Stimulated activated CD4-positive, alpha-beta T cell treated with anti-CD3 and anti-CD28 coated beads, Interleukin-1b, Interleukin-23, amount 100 ng/mL, for 4 hours (primary cell): Measurements from ENCODE around the gene ADAM30.

Source experiments
- DNase-seq, 2 donors: peaks; one replicate each; pipeline ENCODE4 v3.0.0-alpha.2; 2020; ENCODE audit warnings: low read depth in 2 of 2

Gene ADAM30

DNA sequence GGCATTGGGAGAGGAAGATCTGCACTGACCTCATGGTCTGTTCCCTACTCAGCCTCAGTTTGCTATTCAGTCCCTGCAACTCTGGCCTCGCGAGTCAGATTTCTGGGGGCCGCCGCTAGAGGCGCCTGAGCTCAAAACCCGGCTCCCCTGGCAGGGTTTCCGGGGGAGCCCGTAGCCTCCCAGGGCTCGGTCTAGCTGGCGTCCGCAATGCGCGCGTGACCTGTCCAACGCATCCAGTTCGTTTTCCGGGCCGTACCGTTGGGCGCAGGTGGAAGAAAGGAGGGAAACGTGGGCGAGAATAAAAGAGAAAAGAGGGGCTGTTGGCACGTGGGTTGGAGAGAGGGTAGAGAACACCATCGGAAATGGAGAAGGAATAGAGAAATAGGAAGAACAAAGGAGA is at the start of gene ADAM30:
TSS of gene ADAM30 (minus strand) at position 213 of the 400 bp plus-strand sequence. CDS start at position 34, 179 bp downstream.
- no peak for DNase-seq

DNA sequence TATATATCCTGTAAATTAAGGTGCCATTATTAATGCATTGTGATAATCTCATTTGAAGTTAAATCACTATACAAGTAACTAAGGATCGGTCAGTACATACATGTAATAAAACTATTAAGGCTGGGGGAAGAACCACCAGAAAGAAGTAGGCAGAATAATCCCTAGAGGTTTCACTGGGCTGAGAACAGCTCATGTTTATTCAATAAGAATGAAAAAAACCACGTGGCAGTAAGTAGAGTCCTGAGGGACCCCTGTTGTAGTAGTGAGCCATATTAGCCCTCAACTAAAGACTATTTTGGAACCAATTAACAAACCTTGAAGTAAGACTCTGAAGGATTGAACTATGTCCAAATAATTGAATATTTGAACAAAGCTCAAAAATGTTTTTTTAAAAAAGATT is 46.9 kb upstream of the ADAM30 start:
- DNase-seq: no peak

DNA sequence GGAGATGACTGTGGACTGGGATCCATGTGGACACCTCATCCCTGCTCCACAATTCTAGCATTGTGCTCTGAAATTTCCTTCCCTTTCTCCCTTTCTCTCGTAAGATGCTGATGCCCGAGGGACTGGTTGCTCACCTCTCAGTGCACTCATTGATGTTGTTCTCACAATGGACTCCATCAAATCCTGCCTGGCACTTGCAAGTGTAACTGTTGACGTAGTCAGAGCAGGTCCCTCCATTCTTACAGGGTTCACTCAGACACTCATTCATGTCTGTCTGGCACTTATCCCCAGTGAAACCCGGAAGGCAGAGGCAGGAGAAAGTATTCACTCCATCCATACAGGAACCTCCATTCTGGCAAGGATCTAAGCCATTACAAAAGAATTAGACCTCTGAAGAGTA is 45.1 kb upstream of the ADAM30 start:
- no peak for DNase-seq

DNA sequence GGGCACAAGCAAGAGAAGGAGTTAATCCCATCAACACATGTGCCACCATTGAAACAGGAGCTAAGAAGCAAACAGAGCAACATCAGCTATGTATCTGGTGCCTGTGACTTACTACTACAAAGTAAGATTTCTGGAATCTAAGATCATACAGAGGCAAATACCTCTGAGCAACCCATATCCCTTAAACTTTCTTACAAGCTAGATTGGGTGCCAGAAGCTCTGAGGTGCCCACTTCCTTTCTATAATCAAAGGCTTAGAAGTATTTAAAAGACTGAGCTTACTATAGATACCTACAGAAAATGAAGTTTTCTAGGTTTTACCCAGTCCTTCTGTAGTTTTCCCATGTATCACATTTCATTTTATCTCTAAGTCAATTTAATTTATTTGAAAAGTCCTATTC is 44.4 kb upstream of the ADAM30 start:
- no peak for DNase-seq

DNA sequence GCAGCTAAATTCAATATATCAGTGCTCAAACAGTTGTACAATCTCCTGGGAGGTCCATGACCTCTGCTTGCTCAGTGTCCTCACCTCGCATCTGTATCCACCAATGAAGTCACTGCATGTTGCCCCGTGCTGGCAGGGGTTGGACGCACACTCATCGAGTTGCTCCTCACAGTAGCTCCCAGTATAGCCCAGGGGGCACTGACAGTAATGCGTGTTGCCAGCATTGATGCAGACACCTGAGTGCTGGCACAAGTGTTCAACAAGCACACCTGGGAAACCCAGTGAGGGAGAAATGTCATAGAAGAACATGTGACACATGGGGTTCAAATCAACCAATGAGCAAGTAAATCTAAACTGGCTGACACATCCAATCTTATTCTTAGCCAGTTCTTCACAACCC is 40.9 kb upstream of the ADAM30 start:
- DNase-seq: no peak

DNA sequence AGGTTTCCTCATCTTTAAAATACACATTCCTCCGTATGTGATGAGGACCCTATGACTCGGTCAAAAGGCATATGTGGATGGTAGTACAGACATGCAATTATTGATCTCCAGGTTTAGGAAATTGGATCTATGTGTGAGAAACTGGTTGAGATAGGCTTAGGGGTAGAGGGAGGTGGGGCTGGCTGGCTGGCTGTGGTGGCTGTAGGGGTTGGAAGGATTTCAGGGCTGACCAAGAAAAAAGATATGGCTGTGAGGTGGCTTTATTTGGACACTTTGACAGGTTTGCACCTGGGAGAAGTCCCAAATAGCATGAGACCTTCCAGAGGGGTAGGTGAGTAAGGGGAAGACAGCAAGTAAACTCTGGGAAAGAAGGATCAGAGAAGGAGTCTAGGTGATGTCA is 39.6 kb upstream of the ADAM30 start:
- no peak for DNase-seq

DNA sequence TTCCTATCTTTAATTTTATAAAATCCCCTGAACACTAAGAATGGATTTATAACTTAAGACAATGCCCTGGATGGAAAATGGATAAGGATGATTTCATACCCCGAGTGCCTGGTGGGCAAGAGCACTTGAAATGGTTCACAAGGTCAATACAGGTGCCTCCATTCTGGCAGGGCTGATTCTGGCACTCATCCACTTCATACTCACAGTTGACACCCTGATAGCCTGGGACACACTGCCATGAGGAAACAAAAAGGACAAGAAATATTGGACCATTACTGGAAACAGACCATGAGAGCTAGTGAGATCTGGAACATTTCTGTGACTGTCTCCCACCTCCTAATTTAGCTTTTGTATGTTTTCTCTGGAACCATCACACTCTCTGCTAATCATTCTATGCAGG is 39.1 kb upstream of the ADAM30 start:
- DNase-seq: no peak

DNA sequence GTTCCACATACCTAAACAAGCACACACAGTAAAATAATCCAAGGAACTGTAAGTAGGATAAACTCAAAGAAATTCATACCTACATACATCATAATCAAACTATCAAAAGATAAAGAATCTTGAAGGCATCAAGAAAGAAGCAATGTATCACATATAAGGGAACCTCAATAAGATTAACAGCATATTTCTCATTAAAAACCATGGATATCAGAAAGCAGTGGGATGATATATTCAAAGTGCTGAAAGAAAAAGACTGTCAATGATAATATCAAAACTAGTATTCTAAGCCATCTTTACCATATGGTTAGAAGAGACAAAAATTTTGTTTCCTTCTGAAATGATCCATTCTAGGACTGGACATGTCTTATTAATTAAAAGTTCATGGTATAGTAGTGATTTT is 37.1 kb upstream of the ADAM30 start:
- DNase-seq: no peak

DNA sequence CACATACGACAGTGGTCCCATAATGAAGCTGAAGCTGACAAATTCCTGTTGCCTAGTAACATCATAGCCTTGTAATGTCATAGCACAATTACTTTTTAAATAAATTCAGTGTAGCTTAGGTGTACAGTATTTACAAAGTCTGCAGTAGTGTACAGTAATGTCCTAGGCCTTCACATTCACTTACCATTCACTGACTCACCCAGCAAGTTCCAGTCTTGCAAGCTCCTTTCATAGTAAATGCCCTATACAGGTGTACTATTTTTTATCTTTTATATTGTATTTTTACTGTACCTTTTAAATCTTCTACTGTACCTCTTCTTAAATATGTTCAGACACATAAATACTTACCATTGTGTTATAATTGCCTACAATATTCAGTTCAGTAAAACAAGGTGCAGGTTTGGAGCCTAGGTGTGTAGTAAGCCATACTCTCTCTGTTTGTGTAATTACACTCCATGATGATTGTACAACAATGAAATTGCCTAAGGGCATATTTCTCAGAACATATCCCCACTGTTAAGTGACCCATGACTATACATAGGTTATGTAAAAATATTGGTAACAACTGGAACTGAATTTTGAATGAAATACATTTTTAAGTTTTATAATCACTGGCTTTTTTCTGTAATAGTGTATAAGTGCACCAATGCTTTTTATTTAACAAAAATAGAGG is 33.5 kb upstream of the ADAM30 start:
- no peak for DNase-seq

DNA sequence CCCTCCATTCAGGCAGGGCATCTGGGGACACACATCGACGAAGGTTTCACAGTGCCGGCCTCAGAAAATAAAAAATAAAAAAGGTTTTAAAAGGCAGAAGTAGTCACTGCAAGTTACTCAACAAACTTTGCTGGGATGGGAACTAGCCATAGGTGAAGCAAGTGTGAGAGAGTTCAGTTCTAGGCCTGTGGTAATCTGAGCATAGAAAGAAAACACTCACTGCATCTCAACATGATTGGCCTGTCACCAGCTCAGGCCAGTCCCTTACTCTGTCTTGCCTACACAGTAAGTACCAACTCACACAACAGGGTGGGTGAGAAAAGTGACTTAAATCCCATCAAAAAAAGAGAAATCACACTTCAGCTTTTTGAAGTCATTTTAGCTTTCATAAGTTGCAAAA is 30.2 kb upstream of the ADAM30 start:
- no peak for DNase-seq

DNA sequence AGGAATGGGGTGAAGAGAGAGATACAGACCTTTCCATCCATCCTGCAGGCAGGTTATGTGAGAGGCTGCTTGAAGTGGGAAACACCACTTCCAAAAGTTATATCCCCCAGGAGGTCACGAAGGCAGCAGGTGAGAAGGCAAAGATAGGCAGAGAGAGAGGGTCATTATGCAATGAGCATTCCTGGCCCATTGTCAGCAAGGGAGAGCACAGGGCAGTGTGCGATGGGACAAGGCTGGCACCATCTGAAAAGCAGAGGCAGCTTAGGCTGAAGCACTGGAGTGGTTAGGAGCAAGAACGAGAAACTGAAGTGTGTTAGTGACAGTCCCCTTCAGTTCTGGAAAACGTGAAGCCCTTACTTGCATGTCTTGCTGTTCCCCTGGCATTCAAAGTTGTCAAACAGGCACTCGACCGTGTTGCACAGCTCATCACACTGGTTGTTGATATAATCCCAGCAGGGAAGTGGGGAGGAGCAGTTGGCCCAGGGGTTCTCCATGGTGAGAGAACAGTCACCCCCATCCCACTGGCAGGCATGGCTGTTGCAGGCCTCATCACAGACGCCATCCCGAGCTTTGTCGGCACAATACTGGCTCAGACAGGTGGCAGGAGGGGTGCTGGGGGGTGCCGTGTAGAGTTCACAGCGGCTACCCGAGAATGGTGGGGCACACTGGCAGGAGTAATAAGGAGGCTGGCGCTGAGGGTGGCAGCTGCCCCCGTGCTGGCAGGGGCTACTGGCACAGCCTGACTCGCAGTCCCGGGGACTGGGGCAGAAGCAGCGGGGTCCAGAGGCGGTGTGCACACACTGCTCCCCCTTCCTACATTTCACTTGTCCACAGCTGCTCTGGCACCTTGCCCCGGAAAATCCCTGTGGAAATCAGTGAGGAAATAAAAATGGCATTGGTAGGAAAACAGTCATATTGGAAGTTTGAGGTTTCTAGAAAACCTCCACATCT is 28.9 kb upstream of the ADAM30 start:
- DNase-seq: no peak

DNA sequence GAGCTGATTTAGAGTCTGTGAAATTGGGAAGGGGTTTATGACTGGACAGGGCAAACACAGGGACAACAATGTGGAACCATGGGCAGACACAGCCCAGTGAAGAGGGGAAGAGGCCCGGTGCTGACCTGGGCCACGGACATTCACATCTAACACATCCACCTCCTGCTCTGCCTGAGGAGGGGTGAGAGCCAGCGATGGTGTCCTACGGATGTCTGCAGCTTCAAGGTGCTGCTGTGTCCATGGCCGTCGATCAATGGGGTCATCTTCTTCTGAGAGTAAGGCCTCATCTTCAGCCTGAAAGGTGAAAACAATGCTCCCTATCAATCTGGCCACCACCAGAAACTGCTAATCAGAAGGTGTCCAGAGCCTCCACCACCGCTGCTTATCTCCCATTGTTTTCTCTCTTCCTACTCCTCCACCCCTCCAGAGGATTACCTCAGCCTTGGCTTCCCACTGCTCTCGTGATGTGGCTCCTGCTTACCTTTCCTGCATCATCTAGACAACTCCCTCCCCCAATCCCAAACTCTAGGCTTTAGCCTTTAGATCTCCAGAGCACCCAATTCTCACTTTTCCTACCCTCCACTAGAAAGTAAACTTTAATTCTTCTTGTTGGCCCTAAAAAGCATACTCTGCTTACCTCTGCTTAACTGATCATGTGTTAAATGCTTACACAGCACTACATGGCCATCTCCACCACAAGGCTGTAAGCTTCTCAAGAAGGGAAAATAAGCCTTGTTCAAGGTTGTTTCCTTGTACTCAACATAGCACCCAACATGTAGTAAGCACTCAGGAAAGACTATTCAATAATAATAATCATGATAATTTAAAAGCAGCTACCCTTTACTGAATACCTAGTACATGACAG is 24.0 kb upstream of the ADAM30 start:
- no peak for DNase-seq

DNA sequence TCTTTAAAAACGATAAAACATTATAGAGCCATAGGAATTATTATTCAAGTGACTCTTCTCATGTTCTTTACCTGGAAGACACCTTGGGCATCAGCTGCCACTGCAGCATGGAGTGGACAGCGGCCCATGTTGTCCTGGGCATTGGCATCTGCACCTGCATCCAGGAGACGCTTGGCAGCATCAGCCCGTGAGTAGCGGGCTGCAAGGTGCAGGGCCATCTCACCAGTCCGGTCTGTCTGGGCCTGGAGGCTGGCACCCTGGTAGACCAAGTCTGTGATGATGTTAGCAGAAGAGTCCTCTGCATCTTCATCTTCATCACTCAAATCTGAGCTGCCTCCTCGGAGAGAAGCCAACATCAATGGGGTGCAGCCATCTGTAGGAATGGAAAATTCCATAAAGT is 22.9 kb upstream of the ADAM30 start:
- DNase-seq: no peak

DNA sequence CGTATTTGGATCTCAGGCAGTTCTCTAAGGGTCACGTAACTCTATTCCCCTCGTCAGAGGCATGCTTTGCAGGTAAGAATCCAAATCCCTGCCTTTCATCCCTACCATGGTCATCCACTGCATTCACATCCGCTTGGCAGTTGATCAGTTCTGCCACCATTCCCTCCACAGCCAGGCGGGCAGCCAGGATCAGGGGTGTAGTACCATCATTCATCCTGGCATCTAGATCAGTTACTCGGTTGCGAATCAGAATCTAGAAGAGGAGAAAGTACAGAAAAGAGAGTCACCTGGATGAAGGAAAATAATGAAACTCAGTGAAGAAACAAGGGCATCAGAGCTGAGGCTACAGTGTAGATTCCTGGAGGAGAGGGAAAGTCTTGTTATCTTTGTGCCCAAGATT is 22.0 kb upstream of the ADAM30 start:
- no peak for DNase-seq

DNA sequence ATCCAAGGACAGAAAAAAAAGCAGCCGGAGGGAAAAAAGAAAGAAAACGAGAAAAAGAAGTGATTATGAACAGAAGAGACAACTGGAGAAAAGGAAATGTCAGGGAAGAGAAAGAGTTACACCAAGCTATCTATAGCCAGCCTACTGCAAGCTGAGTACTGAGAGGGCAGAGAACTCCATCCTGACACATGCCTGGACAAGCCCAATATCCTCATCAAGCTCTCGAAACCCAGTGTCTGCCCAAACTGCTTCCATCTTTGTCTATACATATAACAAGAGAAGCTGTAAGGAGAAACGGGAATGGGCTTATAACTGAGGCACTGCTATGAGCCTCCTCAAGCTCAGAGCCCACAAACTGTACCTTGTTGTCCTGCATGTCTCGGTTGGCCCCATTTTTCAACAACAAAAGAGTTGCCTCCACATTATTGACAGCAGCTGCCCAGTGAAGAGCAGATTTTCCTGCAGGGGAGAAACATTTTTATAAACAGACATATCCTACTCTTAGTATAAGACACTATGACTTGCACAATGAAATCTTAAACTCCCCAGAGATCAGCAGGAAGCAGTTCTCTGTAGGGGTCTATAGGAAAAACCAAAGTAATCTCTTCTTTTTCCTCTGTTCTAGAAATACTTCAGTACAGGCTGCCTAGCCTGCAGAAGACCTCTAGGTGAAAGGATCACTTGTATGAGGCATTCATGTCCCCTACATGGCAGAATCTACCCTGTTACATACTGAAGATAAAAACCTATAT is 21.2 kb upstream of the ADAM30 start:
- DNase-seq: no peak

DNA sequence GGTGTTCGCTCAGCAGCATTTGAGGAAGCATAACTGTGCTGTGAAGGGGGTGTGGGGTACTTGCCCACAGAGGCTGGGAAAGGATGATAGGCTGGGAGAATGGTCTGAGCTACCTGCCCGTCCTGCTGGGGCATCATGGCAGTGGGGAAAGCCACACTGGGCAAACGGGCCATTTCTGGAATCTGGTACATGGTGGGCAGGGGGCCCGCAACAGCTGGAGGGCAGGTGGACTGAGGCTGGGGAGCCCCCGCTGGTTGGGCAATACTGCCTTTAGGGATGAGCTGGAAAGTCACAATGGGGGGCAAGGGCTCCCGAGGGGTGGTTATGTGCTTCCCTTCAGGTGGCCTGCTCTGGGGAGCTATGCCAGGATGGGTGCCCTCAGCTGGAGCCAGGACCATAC is 19.2 kb upstream of the ADAM30 start:
- no peak for DNase-seq

DNA sequence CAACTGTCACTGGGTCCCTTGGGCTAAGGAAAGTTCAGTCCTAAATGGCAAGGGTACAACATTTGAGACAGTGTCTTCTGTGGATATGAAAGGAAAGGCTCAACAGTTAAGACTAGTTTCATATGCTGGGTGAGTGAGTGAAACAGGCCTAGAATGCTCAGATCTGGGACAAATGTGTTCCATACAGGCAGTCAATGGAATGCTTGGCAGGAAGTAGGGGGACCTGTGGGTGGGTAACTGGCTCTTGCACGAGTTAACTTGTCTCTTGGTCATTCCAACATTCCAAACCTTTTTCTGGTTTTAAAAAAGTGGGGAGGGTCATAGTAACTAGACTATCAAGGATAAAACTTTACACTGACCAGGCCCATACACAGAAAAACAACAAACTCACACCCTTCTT is 17.8 kb upstream of the ADAM30 start:
- DNase-seq: no peak

DNA sequence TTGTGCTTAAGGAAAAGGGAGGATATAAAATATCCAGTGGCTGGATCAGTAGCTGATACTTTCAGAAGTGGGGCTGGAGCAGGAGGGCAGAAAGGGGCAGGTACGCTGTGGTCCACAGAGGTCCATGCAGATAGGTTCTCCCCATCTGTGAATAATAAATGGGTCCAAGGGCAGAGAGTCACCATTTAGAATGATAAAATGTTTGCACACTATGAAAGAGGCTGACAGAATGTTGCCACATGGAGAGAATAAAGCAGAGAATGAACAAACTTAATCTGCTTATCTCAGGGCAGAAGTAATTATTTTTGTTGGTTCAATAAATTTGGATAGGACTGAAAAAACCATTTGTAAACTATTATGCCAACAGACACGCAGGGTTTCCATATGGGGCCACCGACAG is 16.6 kb upstream of the ADAM30 start:
- DNase-seq: no peak

DNA sequence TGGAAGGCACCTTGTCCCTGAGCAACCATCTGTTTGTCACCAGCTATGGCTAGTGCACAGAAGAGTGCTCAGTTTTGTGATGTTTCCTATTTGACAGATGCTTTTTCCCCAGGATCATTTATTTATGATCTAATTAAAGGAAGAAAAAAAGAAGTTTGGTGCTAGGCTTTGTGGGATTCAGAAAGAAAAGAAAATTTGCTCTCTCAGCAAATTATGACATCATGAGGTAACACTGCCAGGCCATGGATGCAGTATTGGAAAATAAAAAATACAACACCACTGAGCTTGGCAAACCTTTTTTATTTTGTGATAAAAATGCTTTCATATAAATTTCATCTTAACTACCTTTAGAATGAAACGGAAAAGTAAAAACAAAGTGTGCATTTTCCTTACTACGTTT is 15.5 kb upstream of the ADAM30 start:
- DNase-seq: no peak

DNA sequence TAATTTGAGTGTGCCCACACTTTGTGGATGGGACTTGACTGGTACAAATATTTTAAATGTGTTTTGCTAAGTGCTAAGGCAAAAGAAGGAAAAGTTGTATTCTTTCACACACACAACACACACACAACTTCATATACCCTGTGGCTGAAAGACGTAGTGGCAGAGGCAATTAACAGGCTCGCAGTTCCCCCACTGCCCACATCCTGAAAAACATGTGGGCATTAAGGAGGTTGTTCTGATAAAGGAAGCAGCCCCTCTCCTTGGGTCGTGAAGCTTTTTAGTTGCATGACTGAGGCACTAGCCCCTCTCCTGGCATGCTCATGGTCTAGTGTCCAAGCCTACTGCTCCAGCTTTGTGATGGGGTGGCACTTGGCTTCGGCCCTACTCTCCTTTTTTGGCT is 14.3 kb upstream of the ADAM30 start:
- DNase-seq: no peak

DNA sequence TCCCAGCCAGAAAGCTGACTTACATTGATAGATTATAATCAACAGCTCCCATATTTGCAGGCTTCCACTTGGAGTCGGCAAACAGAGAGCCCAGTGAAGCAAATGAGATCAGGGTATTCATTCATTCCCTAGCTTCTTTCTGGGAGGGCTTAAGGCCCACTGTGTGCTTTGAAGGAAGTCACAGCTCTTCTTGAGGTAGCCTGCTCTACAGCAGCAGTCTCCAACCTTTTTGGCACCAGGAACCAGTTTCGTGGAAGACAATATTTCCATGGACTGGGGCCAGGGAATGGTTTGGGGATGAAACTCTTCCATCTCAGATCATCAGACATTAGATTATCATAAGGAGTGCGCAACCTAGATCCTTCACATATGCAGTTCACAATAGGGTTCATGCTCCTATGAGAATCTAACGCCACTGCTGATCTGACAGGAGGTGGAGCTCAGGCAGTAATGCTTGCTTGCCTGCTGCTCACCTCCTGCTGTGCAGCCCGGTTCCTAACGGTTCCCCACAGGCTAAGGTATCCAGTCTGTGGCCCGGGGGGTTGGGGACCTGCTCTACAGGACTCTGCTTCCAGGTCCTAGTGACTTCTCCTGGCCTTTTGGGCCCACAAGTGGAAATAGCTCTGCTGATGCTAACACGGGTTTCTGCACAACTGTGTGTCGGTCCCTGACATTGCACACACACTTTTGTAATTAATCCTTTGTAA is 13.7 kb upstream of the ADAM30 start:
- DNase-seq: no peak
